ENCODE data around the gene CREBRF.

DNA sequence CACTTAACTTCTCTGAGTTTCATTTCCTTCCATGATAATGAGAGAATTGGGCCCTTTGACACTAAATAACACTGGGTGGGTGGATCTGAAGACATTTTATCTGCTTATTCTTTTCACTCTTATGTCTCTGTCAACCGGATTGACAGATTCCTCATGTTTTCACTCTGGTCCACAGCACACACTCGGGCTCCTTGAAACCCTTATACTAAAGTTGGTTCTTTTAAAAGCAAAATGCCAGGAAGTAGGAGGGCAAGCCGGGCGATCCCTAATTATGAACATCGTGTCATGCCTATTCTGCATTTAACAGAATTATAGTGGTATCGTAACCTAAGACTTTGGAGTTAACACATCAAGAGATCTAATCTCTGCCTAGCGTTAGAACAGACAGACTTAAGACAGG, 28.2 kb upstream of the CREBRF start:
- TF ChIP-seq, protein P1, sequence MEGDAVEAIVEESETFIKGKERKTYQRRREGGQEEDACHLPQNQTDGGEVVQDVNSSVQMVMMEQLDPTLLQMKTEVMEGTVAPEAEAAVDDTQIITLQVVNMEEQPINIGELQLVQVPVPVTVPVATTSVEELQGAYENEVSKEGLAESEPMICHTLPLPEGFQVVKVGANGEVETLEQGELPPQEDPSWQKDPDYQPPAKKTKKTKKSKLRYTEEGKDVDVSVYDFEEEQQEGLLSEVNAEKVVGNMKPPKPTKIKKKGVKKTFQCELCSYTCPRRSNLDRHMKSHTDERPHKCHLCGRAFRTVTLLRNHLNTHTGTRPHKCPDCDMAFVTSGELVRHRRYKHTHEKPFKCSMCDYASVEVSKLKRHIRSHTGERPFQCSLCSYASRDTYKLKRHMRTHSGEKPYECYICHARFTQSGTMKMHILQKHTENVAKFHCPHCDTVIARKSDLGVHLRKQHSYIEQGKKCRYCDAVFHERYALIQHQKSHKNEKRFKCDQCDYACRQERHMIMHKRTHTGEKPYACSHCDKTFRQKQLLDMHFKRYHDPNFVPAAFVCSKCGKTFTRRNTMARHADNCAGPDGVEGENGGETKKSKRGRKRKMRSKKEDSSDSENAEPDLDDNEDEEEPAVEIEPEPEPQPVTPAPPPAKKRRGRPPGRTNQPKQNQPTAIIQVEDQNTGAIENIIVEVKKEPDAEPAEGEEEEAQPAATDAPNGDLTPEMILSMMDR (IDR thresholded peaks at IDR 0.05), result no peak
- TF ChIP-seq POLR2AphosphoS5 (IDR thresholded peaks at IDR 0.05; ENCODE audit: insufficient read depth in 1 of 2, low read depth in 1 of 2), result no peak

Measured in vagina (tissue), 2 donors.